H9 (cell line): ENCODE results near the gene UBL5. TPM values are rescaled to one million over a fixed set of nuclear protein-coding genes. Genes with fewer than 3 reads are reported as not detected.

Experiments used
- DNase-seq: peaks from one replicate; pipeline ENCODE4 v3.0.0-alpha.2; 2017
- H2AFZ ChIP-seq: one replicate; pipeline ENCODE4 v1.6.1; 2013; ENCODE audit warnings: mild to moderate bottlenecking, low read length, control low read depth, moderate library complexity
- H2AK5ac ChIP-seq: 2 replicates; pipeline ENCODE4 v1.6.1; 2013; ENCODE audit warnings: low read length, control low read depth, mixed read lengths; ENCODE audit not compliant: insufficient read length
- H2BK120ac ChIP-seq: one replicate; pipeline ENCODE4 v1.6.1; 2013; ENCODE audit warnings: low read depth, mild to moderate bottlenecking, low read length, control low read depth, inconsistent platforms; ENCODE audit not compliant: poor library complexity, severe bottlenecking
- H2BK12ac ChIP-seq: 2 replicates; pipeline ENCODE4 v1.6.1; 2013; ENCODE audit warnings: low read length, control low read depth, mixed read lengths, low read depth; ENCODE audit not compliant: insufficient read length
- H2BK15ac ChIP-seq: 2 replicates; pipeline ENCODE4 v1.6.1; 2013; ENCODE audit warnings: low read depth, low read length, control low read depth
- H2BK20ac ChIP-seq: one replicate; pipeline ENCODE4 v1.6.1; 2013; ENCODE audit warnings: low read depth, mild to moderate bottlenecking, low read length, control low read depth, inconsistent platforms; ENCODE audit not compliant: poor library complexity, severe bottlenecking
- H2BK5ac ChIP-seq: 2 replicates; pipeline ENCODE4 v1.6.1; 2013; ENCODE audit warnings: low read length, control low read depth, mixed read lengths; ENCODE audit not compliant: insufficient read length
- H3K14ac ChIP-seq: 2 replicates; pipeline ENCODE4 v1.6.1; 2013; ENCODE audit warnings: low read length, control low read depth; ENCODE audit not compliant: insufficient read depth
- H3K18ac ChIP-seq: 2 replicates; pipeline ENCODE4 v1.6.1; 2013; ENCODE audit warnings: low read depth, mild to moderate bottlenecking, mixed read lengths, low read length, control low read depth; ENCODE audit not compliant: insufficient read length
- H3K23ac ChIP-seq: 2 replicates; pipeline ENCODE4 v1.6.1; 2013; ENCODE audit warnings: low read length, control low read depth, mixed read lengths, low read depth; ENCODE audit not compliant: insufficient read length
- H3K23me2 ChIP-seq: 2 replicates; pipeline ENCODE4 v1.6.1; 2013; ENCODE audit warnings: low read depth, mild to moderate bottlenecking, mixed read lengths, low read length, control low read depth; ENCODE audit not compliant: insufficient read length, poor library complexity, severe bottlenecking
- H3K27ac ChIP-seq: 2 replicates; pipeline ENCODE4 v1.5.1; 2013; ENCODE audit warnings: low read length, control low read depth, mixed read lengths, low read depth; ENCODE audit not compliant: insufficient read length
- H3K27me3 ChIP-seq: 2 replicates; pipeline ENCODE4 v1.6.1; 2013; ENCODE audit warnings: low read length, control low read depth, inconsistent platforms; ENCODE audit not compliant: insufficient read depth
- H3K4ac ChIP-seq: 2 replicates; pipeline ENCODE4 v1.6.1; 2013; ENCODE audit warnings: low read depth, mild to moderate bottlenecking, control low read depth, inconsistent platforms, low read length, moderate library complexity
- H3K4me1 ChIP-seq: 2 replicates; pipeline ENCODE4 v1.6.1; 2013; ENCODE audit warnings: low read length, control low read depth, inconsistent platforms; ENCODE audit not compliant: insufficient read depth
- H3K4me2 ChIP-seq: 2 replicates; pipeline ENCODE4 v1.6.1; 2013; ENCODE audit warnings: low read length, control low read depth, mixed read lengths; ENCODE audit not compliant: insufficient read length, insufficient read depth
- H3K56ac ChIP-seq: 2 replicates; pipeline ENCODE4 v1.6.1; 2013; ENCODE audit warnings: low read depth, mild to moderate bottlenecking, mixed read lengths, low read length, control low read depth; ENCODE audit not compliant: insufficient read length
- H3K79me1 ChIP-seq: 2 replicates; pipeline ENCODE4 v1.6.1; 2013; ENCODE audit warnings: low read depth, mild to moderate bottlenecking, moderate library complexity, low read length, control low read depth, inconsistent platforms; ENCODE audit not compliant: insufficient read depth, poor library complexity, severe bottlenecking
- H3K79me2 ChIP-seq: 2 replicates; pipeline ENCODE4 v1.6.1; 2013; ENCODE audit warnings: low read length, control low read depth, inconsistent platforms; ENCODE audit not compliant: insufficient read depth
- H3K9ac ChIP-seq: 2 replicates; pipeline ENCODE4 v1.6.1; 2013; ENCODE audit warnings: low read length, control low read depth, mixed read lengths; ENCODE audit not compliant: insufficient read length; ENCODE audit errors: extremely low read depth
- H3K9me3 ChIP-seq: one replicate; pipeline ENCODE4 v1.6.1; 2013; ENCODE audit warnings: low read depth, low read length, inconsistent platforms; ENCODE audit not compliant: control insufficient read depth
- H3T11ph ChIP-seq: one replicate; pipeline ENCODE4 v1.6.1; 2013; ENCODE audit warnings: mild to moderate bottlenecking, low read length, control low read depth, inconsistent platforms
- H4K20me1 ChIP-seq: one replicate; pipeline ENCODE4 v1.6.1; 2013; ENCODE audit not compliant: control insufficient read depth, insufficient read length, insufficient read depth
- H4K5ac ChIP-seq: 2 replicates; pipeline ENCODE4 v1.6.1; 2013; ENCODE audit warnings: low read depth, mild to moderate bottlenecking, mixed read lengths, low read length, control low read depth; ENCODE audit not compliant: insufficient read length
- H4K8ac ChIP-seq: replicated peaks from 2 replicates; pipeline ENCODE4 v1.6.1; 2013; ENCODE audit warnings: low read length, control low read depth, mixed read lengths, low read depth; ENCODE audit not compliant: insufficient read length
- H4K91ac ChIP-seq: 2 replicates; pipeline ENCODE4 v1.6.1; 2013; ENCODE audit warnings: low read depth, mild to moderate bottlenecking, moderate library complexity, mixed read lengths, low read length, control low read depth; ENCODE audit not compliant: insufficient read length
- H3K27ac Mint-ChIP-seq, 3 experiments: 2 replicates in 2 of 3; 3 replicates in 1 of 3; pipeline ENCODE4 v1.8.0; 2020 to 2021; ENCODE audit warnings: mixed read lengths in 3 of 3, mild to moderate bottlenecking in 1 of 3, moderate library complexity in 1 of 3
- H3K27me3 Mint-ChIP-seq: 2 replicates; pipeline ENCODE4 v1.8.0; 2021; ENCODE audit warnings: low read depth, mild to moderate bottlenecking, moderate library complexity, mixed read lengths
- H3K36me3 Mint-ChIP-seq, 3 experiments: 2 replicates in 2 of 3; 3 replicates in 1 of 3; pipeline ENCODE4 v1.8.0; 2020 to 2021; ENCODE audit warnings: low read depth in 3 of 3, mixed read lengths in 3 of 3; ENCODE audit not compliant: insufficient read depth in 1 of 3
- H3K4me1 Mint-ChIP-seq, 2 experiments: 2 replicates each; pipeline ENCODE4 v1.8.0; 2020; ENCODE audit warnings: mixed read lengths in 2 of 2
- H3K4me3 Mint-ChIP-seq, 2 experiments: 2 replicates in 1 of 2; 3 replicates in 1 of 2; pipeline ENCODE4 v1.8.0; 2020 to 2021; ENCODE audit warnings: mild to moderate bottlenecking in 2 of 2, mixed read lengths in 2 of 2, moderate library complexity in 1 of 2
- H3K9me3 Mint-ChIP-seq, 2 experiments: 2 replicates in 1 of 2; 3 replicates in 1 of 2; pipeline ENCODE4 v1.8.0; 2020; ENCODE audit warnings: mild to moderate bottlenecking in 2 of 2, mixed read lengths in 2 of 2, moderate library complexity in 1 of 2
- WGBS: extraction: QIAGEN DNeasy Blood & Tissue Kit; methylation state at CpG from one replicate; pipeline ENCODE4 v1.1.7; 2013; ENCODE audit warnings: missing lambda C conversion rate, low lambda C conversion rate, mixed read lengths; ENCODE audit not compliant: insufficient read length; ENCODE audit errors: extremely low coverage; 5-methylcytosine and 5-hydroxymethylcytosine counted together
- total RNA-seq: library from RNA; stranded (reverse); gene quantifications from 2 replicates; pipeline ENCODE4 v1.2.1, GENCODE V29; 2021
- TF ChIP-seq, protein P1 (sequence below): fragments of 200-600 bp; sonication (generic); conservative IDR thresholded peaks from 3 replicates; pipeline ENCODE4 v1.8.0; 2021; ENCODE audit warnings: antibody characterized with exemption, mild to moderate bottlenecking

UBL5 gene
- total RNA-seq, 1 experiment from 2014 or later: 393 TPM

DNA sequence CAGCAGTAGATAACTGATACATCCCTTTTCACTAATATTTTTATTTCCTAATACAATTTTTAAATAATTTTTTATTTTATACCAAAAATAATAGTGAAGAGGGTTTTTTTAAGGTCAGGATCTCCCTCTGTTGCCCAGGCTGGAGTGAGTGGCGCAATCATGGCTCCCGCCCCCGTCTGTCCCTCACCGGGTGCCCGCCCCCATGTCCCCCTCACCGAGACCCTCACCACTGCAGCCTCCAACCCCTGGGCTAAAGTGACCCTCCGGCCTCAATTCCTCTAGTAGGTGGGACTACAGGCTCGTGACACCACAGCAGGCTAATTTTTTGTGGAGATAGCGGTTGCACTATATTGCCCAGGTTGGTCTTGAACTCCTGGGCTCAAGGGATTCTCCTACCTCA is 41.4 kb upstream of the UBL5 start:
- H2BK5ac ChIP-seq: no peak overlapping the region
- H3T11ph ChIP-seq: no peak overlapping the region
- H3K27ac ChIP-seq: no peak overlapping the region
- H3K4me1 Mint-ChIP-seq: peaks cover 36 to 44% of the 10 kb centered on the region in 2 experiments
- H4K20me1 ChIP-seq: no peaks in the 10 kb centered on the region
- peak overlapping the region; percentile 65 to 98 (median 97); a peak in 5 of 7 replicates for H3K27ac Mint-ChIP-seq
- H3K18ac ChIP-seq: peak overlapping the region; percentile 84
- H3K9me3 ChIP-seq: no peaks in the 10 kb centered on the region
- H3K36me3 Mint-ChIP-seq: peaks cover 0 to 2% (median 0%) of the 10 kb centered on the region in 3 experiments; a peak in 3 of 7 replicates
- H3K4me1 ChIP-seq: no peaks in the 10 kb centered on the region
- H3K79me2 ChIP-seq: no peaks in the 10 kb centered on the region
- no peaks in the 10 kb centered on the region for H3K27me3 Mint-ChIP-seq
- H3K4me2 ChIP-seq: peak overlapping the region; percentile 23
- no peak overlapping the region for H2BK120ac ChIP-seq
- no peak overlapping the region for H2AFZ ChIP-seq
- no peaks in the 10 kb centered on the region for H3K79me1 ChIP-seq
- H4K91ac ChIP-seq: no peak overlapping the region
- no peak overlapping the region for H3K56ac ChIP-seq
- peak overlapping the region; percentile 79 to 87 for H3K4me3 Mint-ChIP-seq
- H3K23ac ChIP-seq: no peak overlapping the region
- no peak overlapping the region for H2AK5ac ChIP-seq
- H4K5ac ChIP-seq: no peak overlapping the region
- no peaks in the 10 kb centered on the region for H3K23me2 ChIP-seq
- H4K8ac ChIP-seq: no peak overlapping the region
- no peak for DNase-seq
- no peak overlapping the region for H3K9ac ChIP-seq
- H2BK12ac ChIP-seq: no peak overlapping the region
- H3K4ac ChIP-seq: no peak overlapping the region
- no peak overlapping the region for H3K14ac ChIP-seq
- no peak overlapping the region for H2BK20ac ChIP-seq
- no peak overlapping the region for H2BK15ac ChIP-seq
- peaks cover 0 to 2% of the 10 kb centered on the region in 2 experiments; a peak in 1 of 5 replicates for H3K9me3 Mint-ChIP-seq
- H3K27me3 ChIP-seq: no peaks in the 10 kb centered on the region
- WGBS: no CpG with 5 or more reads among the region's 9 CpGs
- TF ChIP-seq, protein P1, sequence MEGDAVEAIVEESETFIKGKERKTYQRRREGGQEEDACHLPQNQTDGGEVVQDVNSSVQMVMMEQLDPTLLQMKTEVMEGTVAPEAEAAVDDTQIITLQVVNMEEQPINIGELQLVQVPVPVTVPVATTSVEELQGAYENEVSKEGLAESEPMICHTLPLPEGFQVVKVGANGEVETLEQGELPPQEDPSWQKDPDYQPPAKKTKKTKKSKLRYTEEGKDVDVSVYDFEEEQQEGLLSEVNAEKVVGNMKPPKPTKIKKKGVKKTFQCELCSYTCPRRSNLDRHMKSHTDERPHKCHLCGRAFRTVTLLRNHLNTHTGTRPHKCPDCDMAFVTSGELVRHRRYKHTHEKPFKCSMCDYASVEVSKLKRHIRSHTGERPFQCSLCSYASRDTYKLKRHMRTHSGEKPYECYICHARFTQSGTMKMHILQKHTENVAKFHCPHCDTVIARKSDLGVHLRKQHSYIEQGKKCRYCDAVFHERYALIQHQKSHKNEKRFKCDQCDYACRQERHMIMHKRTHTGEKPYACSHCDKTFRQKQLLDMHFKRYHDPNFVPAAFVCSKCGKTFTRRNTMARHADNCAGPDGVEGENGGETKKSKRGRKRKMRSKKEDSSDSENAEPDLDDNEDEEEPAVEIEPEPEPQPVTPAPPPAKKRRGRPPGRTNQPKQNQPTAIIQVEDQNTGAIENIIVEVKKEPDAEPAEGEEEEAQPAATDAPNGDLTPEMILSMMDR: no peak
